ENCODE data around the gene C1QTNF8.

Gene C1QTNF8

DNA sequence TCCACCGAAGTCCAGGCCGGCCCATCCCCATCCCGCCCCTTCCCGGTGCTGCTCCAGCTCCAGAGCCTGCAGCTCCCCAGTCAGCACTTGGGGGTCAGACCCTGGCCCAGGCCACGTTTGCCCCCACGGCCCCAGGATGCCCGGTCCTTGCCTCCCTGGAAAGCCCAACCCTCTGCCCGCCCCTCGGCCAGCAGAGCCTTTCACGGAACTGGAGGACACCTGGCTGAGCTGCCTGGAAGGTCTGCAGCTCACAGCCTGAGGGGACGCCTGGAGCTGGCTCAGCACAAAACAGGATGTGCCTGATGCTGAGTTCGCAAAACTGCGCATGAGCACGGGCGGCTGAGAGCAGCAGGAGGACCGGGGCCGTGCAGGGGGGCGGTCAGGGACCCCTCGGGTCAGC, 53.2 kb downstream of the C1QTNF8 start:
- peak in 1 of 2 experiments; percentile 52 for DNase-seq

DNA sequence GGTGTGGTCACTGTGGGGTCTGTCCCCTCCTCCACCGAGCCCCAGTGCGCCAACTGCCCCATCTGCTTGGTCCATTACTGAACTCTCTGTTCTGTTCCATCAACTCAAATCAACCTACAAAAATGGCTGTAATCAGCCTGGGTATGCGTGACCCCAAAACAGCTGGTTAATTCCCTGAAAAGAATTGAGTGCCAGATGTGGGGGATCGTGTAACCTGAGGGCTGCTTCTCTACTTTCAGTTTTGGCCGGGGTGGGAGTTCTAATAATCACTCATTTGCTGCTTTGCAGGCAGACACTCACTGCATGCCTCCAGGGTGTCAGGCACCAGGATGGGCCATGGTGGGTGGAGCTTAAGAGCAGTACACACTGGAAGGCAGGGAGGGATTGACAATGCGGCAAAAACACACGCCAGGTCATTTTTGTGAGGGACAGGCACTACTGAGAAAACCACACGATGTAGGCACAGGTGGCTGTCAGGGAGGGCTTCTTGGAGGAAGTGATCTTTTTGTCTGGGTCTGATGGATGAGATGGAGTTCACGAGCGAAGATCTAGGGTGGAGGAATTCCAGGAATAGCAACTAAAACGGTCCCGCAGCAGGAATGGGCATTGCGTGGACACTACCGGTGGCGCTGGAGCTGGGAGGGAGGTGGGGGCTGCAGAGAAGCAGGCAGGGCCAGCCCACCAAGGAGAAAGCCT, 53.8 kb downstream of the C1QTNF8 start:
- DNase-seq: no peak

DNA sequence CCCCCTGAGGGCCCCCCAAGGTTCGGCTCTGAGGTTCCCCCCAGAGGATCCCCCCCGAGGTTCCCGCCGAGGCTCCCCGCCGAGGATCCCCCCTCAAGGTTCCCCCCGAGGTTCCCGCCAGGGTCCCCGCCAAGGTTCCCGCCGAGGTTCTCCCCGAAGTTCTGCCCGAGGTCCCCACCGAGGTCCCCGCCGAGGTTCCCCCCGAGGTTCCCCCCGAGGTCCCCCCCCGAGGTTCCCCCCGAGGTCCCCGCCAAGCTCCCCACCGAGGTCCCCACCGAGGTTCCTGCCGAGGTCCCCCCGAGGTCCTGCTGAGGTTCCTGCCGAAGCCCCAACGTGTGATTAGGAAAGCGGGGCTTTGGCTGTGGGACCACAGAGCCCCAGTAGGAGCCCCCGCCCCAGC, 55.7 kb downstream of the C1QTNF8 start:
- no peak for DNase-seq

- DNase-seq: no peak
Measured at GRCh38 chr16:1039762-1040161, 56.3 kb downstream of the C1QTNF8 start.

DNA sequence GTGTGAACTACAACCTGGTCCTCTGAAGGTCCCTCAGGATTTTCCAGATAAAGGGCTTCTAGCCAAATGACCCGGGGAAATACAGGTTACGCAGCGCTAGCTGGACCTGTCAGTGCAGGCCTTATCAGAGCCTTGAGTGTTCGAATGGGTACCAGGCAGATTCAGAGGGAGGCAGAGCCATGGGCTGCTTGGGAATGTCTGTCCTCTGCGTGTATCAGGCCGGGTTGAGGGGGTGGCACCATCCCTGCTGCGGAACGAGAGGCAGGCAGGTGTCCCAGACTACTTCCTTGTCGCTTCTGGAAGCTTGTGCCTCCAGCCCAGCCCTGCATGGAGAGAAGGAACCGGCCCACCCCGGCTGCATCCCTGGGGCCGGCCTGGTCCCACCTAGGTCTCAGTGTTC, 57.1 kb downstream of the C1QTNF8 start:
- DNase-seq: no peak

All from NCI-H524 (cell line).